ENCODE data around the gene SH2D2A. TPM values are rescaled to one million over a fixed set of nuclear protein-coding genes. Genes with fewer than 3 reads are reported as not detected.

SH2D2A gene
- total RNA-seq, 4 donors from 2014 or later, result 6.0 TPM; not detected in 3

GRCh38 chr1:156862997-156863599, 46.5 kb upstream of the SH2D2A start:
- intact Hi-C loops (cut with DNase I; ENCODE audit: low total_unique reads), result no loop called here
- no peak for DNase-seq

GRCh38 chr1:156862584-156862983, 45.9 kb upstream of the SH2D2A start:
- DNase-seq, result no peak
- no peaks in the 10 kb centered on the region for H3K9me3 ChIP-seq
- no peak overlapping the region for H3K27ac ChIP-seq
- peaks cover 0 to 5% of the 10 kb centered on the region in 2 donors for H3K27me3 ChIP-seq
- intact Hi-C loops (cut with DNase I; ENCODE audit: low total_unique reads), result no loop called here
- H3K36me3 ChIP-seq, result no peaks in the 10 kb centered on the region
- no peak for TF ChIP-seq CTCF (IDR thresholded peaks at IDR 0.05)
- TF ChIP-seq POLR2A (IDR thresholded peaks at IDR 0.05), result no peak
- no peak overlapping the region for H3K4me3 ChIP-seq
- H3K4me1 ChIP-seq, result peaks cover 0 to 21% of the 10 kb centered on the region in 2 donors

More at GRCh38 chr1:156862997-156863599, 46.5 kb upstream of the SH2D2A start:
- Histone ChIP-seq H3K4me1 (peaks cover 0 to 21% of the 10 kb centered on the region in 2 donors), H3K27me3 (peaks cover 0 to 5% of the 10 kb centered on the region in 2 donors), H3K4me3 (no peak overlapping the region), H3K9me3 (no peaks in the 10 kb centered on the region), H3K27ac (no peak overlapping the region), H3K36me3 (no peaks in the 10 kb centered on the region)
- TF ChIP-seq CTCF (IDR thresholded peaks at IDR 0.05), result no peak
- no peak for TF ChIP-seq POLR2A (IDR thresholded peaks at IDR 0.05)

GRCh38 chr1:156860628-156861423, 44.2 kb upstream of the SH2D2A start, which contains the start of gene NTRK1:
TSS of gene NTRK1 (plus strand) at chr1:156860865. CDS start at chr1:156860935, 70 bp downstream.
- Histone ChIP-seq H3K27me3 (peaks cover 0 to 5% of the 10 kb centered on the region in 2 donors), H3K4me1 (peaks cover 0 to 21% of the 10 kb centered on the region in 2 donors), H3K9me3 (no peaks in the 10 kb centered on the region), H3K36me3 (no peaks in the 10 kb centered on the region), H3K27ac (peak within 1 kb of the TSS in 1 of 2 donors; percentile 63), H3K4me3 (peak within 1 kb of the TSS; percentile 14 to 41)
- intact Hi-C loops (cut with DNase I; ENCODE audit: low total_unique reads), result no loop called here
- DNase-seq, result peak; percentile 36 to 71
- no peak for TF ChIP-seq POLR2A (IDR thresholded peaks at IDR 0.05)
- TF ChIP-seq CTCF (IDR thresholded peaks at IDR 0.05), result no peak

- Histone ChIP-seq H3K27me3 (peaks cover 0 to 5% of the 10 kb centered on the region in 2 donors), H3K4me1 (peaks cover 0 to 21% of the 10 kb centered on the region in 2 donors), H3K4me3 (peak overlapping the region; percentile 14 to 41), H3K36me3 (no peaks in the 10 kb centered on the region), H3K27ac (peak overlapping the region in 1 of 2 donors; percentile 63), H3K9me3 (no peaks in the 10 kb centered on the region)
- intact Hi-C loops (cut with DNase I; ENCODE audit: low total_unique reads), result no loop called here
- peak; percentile 79 to 90 (median 84) for TF ChIP-seq CTCF (IDR thresholded peaks at IDR 0.05)
- peak in 1 of 2 donors; percentile 6 for TF ChIP-seq POLR2A (IDR thresholded peaks at IDR 0.05)
- peak in 1 of 2 donors; percentile 71 for DNase-seq
These were observed 43.5 kb upstream of the SH2D2A start for GRCh38 chr1:156860113-156860627.

All from uterus (tissue), 4 donors.